GM18907 (cell line): ENCODE data around the gene RLN1.
"Not testable (repeated sequence)": the region's sequence is repeated elsewhere in the genome, so short reads cannot be mapped to it uniquely, and the experiment has no call there.

Source experiments
- ATAC-seq: cut with Tn5 transposase; IDR thresholded peaks from one replicate; pipeline ENCODE4 v1.9.1; 2021; ENCODE audit warnings: mild to moderate bottlenecking, moderate library complexity; ENCODE audit not compliant: unreplicated experiment

RLN1 gene

GRCh38 chr9:5326187-5326586 lies 13.5 kb downstream of the RLN1 start:
- no peak for ATAC-seq

DNA sequence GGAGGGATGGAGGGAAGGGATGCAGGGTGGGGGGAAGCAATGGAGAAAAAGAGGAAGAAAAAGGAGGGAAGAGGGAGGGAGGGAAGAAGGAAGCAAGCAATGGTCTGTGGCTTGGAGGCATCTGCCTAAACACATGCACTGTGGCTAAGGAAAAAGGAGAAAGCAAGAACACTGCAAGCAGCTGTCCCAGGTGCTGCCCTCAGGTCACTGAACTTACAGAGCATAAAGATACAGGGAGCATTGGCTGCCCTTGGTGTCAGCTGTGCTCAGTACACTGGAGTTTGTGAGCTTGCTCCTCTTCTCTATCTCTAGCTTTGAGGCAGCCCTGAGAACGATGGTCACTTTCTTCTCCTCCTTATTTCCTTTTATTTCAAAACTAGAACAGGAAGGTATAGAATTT lies 18.1 kb downstream of the RLN1 start:
- not testable (repeated sequence) for ATAC-seq

DNA sequence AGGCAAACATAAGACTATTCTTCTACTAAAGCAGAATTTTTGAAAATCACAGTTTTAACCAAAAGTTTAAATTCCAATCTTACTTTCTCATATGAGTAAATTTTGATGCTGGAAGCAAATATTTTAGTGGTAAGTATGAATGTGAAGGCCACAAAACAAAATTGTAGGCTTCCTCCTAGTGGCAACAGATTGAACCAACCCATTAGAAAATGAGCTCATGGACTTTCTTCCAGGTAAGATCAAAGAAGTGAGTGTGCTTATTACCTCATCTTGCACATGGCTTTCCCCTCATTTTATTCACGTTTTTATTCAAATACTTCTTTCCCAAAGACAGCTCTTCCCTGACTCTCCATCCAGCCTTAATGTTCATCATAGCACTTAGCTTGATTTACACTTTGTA lies 18.6 kb downstream of the RLN1 start:
- ATAC-seq = no peak

DNA sequence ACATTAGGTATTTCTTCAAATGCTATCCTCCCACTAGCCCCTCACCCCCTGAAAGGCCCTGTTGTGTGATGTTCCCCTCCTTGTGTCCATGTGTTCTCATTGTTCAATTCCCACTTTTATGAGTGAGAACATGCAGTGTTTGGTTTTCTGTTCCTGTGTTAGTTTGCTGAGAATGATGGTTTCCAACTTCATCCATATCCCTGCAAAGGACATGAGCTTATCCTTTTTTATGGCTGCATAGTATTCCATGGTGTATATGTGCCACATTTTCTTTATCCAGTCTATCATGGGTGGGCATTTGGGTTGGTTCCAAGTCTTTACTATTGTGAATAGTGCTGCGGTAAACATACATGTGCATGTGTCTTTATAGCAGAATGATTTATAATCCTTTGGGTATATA lies 23.3 kb downstream of the RLN1 start:
- not testable (repeated sequence) for ATAC-seq

DNA sequence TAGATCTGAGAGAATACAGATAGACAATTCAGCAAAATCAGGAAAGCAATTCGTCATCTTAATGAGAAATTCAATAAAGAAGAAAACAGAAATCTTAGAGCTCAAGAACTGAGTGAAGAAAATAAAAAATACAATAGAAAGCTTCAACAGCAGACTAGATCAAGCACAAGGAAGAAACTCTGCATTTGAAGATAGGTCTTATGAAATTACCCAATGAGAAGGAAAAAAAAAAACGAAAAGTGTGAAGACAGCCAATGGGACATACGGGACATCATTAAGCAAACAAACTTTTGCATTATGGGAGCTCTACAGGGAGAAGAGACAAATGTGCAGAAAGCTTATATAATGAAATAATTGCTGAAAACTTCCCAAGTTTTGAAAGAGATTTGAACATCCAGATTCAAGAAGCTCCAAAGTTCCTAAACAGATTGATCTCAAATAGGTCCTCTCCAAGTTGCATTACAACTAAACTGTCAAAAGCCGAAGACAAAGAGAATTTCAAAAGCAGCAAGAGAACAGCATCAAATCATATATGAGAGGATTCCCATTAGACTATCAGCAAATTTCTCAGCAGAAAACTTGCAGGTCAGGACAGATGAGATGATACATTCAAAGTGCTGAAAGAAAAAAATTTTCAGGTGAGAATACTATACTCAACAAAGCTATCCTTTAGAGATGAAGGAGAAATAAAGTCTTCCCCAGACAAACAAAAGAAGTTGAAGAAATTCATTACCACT lies 24.3 kb downstream of the RLN1 start:
- no peak for ATAC-seq

DNA sequence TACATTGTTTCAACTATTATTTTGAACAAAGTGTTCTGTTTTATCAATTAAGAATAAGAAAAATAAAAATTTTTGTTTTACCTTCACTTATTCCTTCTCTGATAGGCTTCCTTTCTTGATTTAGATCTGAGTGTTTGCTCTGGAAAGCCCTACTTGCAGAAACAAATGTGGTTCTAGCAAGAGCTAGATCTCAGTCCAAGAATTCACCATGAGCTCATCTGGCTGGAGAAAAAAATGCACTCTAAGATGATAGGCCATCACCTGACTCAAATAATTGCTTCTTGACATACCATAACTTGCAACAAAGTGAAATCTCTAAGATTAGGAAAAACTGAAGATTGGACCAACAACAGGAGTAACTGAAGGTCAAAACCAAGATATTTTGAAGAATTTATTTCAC lies 28.8 kb downstream of the RLN1 start:
- no peak for ATAC-seq

DNA sequence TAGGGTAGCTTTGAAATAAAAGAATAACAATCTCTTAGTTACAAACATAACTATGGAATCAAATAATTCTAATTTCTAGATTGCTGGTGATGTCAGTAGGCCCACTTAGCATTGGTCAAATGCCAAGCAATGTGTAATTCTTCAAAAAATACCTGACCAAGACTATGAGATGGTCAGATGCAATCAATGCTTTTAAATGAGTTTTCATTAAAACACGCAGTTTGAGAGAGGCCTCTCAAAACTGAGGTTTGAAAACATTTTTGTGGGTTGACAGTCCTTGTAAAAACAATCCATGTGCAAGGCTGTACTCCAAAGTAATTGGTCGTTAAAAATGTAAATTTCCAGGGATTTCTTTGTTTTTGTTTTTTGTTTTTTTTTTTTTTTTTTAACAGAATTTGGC lies 33.9 kb downstream of the RLN1 start:
- no peak for ATAC-seq

GRCh38 chr9:5303840-5304795 lies 35.6 kb downstream of the RLN1 start, which contains the start of gene RLN2:
Gene RLN2 (minus strand): TSS chr9:5304716. CDS start chr9:5304580, 136 bp downstream.
- ATAC-seq = peak; percentile 97

- ATAC-seq = no peak
Measured at GRCh38 chr9:5301544-5301943, 38.1 kb downstream of the RLN1 start.

GRCh38 chr9:5292141-5292540 lies 47.5 kb downstream of the RLN1 start:
- no peak for ATAC-seq

- ATAC-seq = no peak
Measured at GRCh38 chr9:5288591-5288990, 51.1 kb downstream of the RLN1 start.

GRCh38 chr9:5286262-5286661 lies 53.4 kb downstream of the RLN1 start:
- no peak for ATAC-seq
